A673 (cell line): Measurements from ENCODE around the gene MRPL37. TPM values are rescaled to one million over a fixed set of nuclear protein-coding genes. Genes with fewer than 3 reads are reported as not detected.

Experiments
- BruUV-seq: library from RNA; stranded (reverse); fragments of 400-500 nt; replicated peaks from 2 replicates; lab custom pipeline; 2021; lab: Mats Ljungman, UMichigan
- CTCF ChIA-PET: fragments of 300-600 bp; sonication (Branson Sonifier 250); formaldehyde crosslinking; loops from one replicate; lab custom pipeline; 2022; ENCODE audit warnings: antibody characterized with exemption; lab: Charles Lee
- POLR2A ChIA-PET: fragments of 300-600 bp; sonication (Branson Sonifier 250); formaldehyde crosslinking; loops from one replicate; lab custom pipeline; 2022; ENCODE audit warnings: antibody characterized with exemption; ENCODE audit not compliant: low non-redundant PET; lab: Charles Lee
- DNase-seq: peaks from one replicate; pipeline ENCODE4 v3.0.0-alpha.2; 2015; ENCODE audit warnings: low spot score
- H3K27ac ChIP-seq: fragments of 200-600 bp; sonication (generic); 2 replicates; pipeline ENCODE4 v1.5.1; 2016; ENCODE audit warnings: mixed run types, low read depth, mild to moderate bottlenecking, mixed read lengths, antibody characterized with exemption, low read length; ENCODE audit not compliant: poor library complexity, severe bottlenecking
- H3K27me3 ChIP-seq: fragments of 200-600 bp; sonication (generic); replicated peaks from 2 replicates; pipeline ENCODE4 v1.6.1; 2017; ENCODE audit warnings: mixed run types, low read depth, mild to moderate bottlenecking, mixed read lengths, antibody characterized with exemption, low read length; ENCODE audit not compliant: insufficient read depth, poor library complexity
- H3K36me3 ChIP-seq: fragments of 200-600 bp; sonication (generic); 2 replicates; pipeline ENCODE4 v1.6.1; 2016; ENCODE audit warnings: mixed run types, mild to moderate bottlenecking, mixed read lengths, antibody characterized with exemption, low read length; ENCODE audit not compliant: insufficient read depth, poor library complexity, severe bottlenecking
- H3K4me1 ChIP-seq: fragments of 200-600 bp; sonication (generic); 2 replicates; pipeline ENCODE4 v1.6.1; 2017; ENCODE audit warnings: mixed run types, mild to moderate bottlenecking, mixed read lengths, antibody characterized with exemption, low read length; ENCODE audit not compliant: insufficient read depth, poor library complexity, severe bottlenecking
- H3K4me3 ChIP-seq: fragments of 200-600 bp; sonication (generic); 2 replicates; pipeline ENCODE4 v1.5.1; 2016; ENCODE audit warnings: low read depth, mixed run types, mild to moderate bottlenecking, mixed read lengths, low read length; ENCODE audit not compliant: poor library complexity, severe bottlenecking
- H3K9me3 ChIP-seq: fragments of 200-600 bp; sonication (generic); 2 replicates; pipeline ENCODE4 v1.6.1; 2016; ENCODE audit warnings: mixed run types, low read depth, mild to moderate bottlenecking, mixed read lengths, antibody characterized with exemption, low read length; ENCODE audit not compliant: poor library complexity, severe bottlenecking
- EZH2 ChIP-seq: fragments of 200-600 bp; sonication (generic); IDR thresholded peaks from 2 replicates; pipeline ENCODE4 v1.6.1; 2017; ENCODE audit warnings: borderline replicate concordance, low read depth, mild to moderate bottlenecking, mixed read lengths, antibody characterized with exemption, low read length; ENCODE audit not compliant: poor library complexity, severe bottlenecking
- intact Hi-C: fragments of 100-400 bp; cut with micrococcal nuclease; formaldehyde crosslinking; loops from one replicate; pipeline ENCODE4 v1.10.0; 2022; ENCODE audit not compliant: unreplicated experiment
- total RNA-seq: library from RNA; stranded (reverse); gene quantifications from 2 replicates; pipeline ENCODE4 v1.2.3, GENCODE V29; 2021
- TF ChIP-seq, protein P1 (sequence below): fragments of 300-800, 200-600 bp; sonication (generic); conservative IDR thresholded peaks from 2 replicates; pipeline ENCODE4 v1.5.1; 2017; ENCODE audit warnings: low read depth, mild to moderate bottlenecking, antibody characterized with exemption, low read length, moderate library complexity, mixed read lengths

MRPL37 gene
- total RNA-seq, 1 experiment from 2014 or later: 90.3 TPM

DNA sequence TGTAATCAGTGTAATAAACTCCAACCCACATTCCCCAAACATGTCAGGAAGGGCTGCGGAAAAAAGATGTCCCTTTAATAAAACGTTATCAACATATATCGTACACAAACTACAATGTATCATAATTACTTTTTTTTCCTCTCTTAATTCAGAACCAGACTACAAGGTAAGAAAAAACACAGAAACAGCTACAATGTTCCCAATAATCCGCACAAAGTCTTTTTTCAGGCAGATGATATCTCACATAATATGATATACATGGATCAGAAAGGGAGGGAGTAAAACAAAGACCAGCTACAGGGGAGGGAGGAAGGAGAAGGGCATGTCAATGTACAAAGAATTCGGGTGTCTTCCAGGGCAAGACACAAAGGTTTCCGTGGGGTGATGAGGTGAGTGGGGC lies 25.4 kb downstream of the MRPL37 start:
- Histone ChIP-seq H3K36me3 (no peaks in the 10 kb centered on the region), H3K4me1 (no peaks in the 10 kb centered on the region), H3K27ac (no peak overlapping the region), H3K4me3 (no peak overlapping the region), H3K9me3 (no peaks in the 10 kb centered on the region), H3K27me3 (no peaks in the 10 kb centered on the region)
- intact Hi-C loops: no loop called here
- TF ChIP-seq, protein P1, sequence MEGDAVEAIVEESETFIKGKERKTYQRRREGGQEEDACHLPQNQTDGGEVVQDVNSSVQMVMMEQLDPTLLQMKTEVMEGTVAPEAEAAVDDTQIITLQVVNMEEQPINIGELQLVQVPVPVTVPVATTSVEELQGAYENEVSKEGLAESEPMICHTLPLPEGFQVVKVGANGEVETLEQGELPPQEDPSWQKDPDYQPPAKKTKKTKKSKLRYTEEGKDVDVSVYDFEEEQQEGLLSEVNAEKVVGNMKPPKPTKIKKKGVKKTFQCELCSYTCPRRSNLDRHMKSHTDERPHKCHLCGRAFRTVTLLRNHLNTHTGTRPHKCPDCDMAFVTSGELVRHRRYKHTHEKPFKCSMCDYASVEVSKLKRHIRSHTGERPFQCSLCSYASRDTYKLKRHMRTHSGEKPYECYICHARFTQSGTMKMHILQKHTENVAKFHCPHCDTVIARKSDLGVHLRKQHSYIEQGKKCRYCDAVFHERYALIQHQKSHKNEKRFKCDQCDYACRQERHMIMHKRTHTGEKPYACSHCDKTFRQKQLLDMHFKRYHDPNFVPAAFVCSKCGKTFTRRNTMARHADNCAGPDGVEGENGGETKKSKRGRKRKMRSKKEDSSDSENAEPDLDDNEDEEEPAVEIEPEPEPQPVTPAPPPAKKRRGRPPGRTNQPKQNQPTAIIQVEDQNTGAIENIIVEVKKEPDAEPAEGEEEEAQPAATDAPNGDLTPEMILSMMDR: no peak
- TF ChIP-seq EZH2: no peak
- CTCF ChIA-PET: no interaction called here
- POLR2A ChIA-PET: no interaction called here
- no TSS peak for BruUV-seq
- no peak for DNase-seq

DNA sequence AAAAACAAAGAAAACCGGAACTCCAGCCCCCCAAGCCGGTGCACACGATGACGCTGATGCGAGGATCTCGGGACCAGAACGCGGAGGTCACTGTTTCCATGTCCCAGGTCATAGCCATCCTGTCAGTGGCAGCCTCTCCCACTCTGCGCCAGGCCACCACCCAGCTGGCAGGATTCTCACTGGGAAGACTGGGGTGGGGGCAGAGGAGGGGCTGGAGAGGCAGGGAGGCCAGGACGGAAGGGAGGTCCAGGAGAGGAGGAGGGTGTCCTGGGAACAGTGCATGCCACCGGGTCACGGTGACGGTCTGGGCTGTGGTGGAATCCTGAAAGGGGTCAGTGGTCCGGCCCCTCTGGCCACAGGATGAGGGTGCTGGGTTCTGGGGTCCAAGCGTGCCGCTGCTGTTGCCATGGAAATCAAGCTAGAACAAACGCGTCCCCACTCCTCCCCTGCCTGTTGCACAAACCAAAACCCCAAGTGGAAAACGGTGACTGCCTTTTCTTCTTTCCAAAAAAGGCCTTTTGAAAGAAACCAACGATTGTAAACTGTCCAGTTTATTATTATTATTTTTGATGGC lies 26.1 kb downstream of the MRPL37 start:
- CTCF ChIA-PET: no interaction called here
- no peaks in the 10 kb centered on the region for H3K4me1 ChIP-seq
- intact Hi-C loops: no loop called here
- TF ChIP-seq EZH2: no peak
- TF ChIP-seq, protein P1: no peak
- POLR2A ChIA-PET: no interaction called here
- H3K36me3 ChIP-seq: no peaks in the 10 kb centered on the region
- no peaks in the 10 kb centered on the region for H3K27me3 ChIP-seq
- H3K27ac ChIP-seq: no peak overlapping the region
- DNase-seq: no peak
- BruUV-seq: no TSS peak
- H3K9me3 ChIP-seq: no peaks in the 10 kb centered on the region
- no peak overlapping the region for H3K4me3 ChIP-seq

DNA sequence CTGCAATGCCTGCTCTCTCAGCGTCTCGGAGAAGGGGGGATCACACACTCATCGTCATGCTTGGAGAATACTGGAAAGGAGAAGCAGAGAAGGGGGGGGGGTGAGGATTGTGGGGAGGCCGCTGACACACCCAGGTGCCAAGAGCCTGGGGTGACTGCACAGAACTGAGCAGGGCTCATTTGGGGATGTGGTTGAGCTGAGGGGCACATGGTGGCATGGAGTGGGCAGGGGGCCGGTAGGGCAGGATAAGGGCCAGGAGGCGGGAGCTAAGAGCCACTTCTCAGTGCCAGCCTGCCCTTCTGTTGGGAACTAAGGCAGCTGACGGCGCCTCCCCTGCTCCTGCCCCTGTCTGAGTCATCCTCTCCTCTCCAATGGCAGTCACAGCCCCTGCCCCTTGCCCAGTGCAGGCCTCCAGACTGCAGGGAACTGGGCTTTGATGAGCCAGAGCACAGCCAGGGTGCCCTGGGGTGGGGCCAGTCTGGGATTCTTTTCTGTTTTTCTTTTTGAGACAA lies 27.2 kb downstream of the MRPL37 start:
- BruUV-seq: no TSS peak
- no peaks in the 10 kb centered on the region for H3K27me3 ChIP-seq
- H3K9me3 ChIP-seq: no peaks in the 10 kb centered on the region
- CTCF ChIA-PET: interaction anchor here (0.8 kb wide), 1 partner anchor 14 kb away, joined by 9 read pairs; no protein-coding TSS in a partner anchor
- POLR2A ChIA-PET: no interaction called here
- DNase-seq: no peak
- TF ChIP-seq, protein P1: no peak
- no peak for TF ChIP-seq EZH2
- H3K36me3 ChIP-seq: no peaks in the 10 kb centered on the region
- H3K27ac ChIP-seq: no peak overlapping the region
- intact Hi-C loops: no loop called here
- no peaks in the 10 kb centered on the region for H3K4me1 ChIP-seq
- no peak overlapping the region for H3K4me3 ChIP-seq
